ENCODE data around the gene PTPRO.

Gene PTPRO

GRCh38 chr12:15334225-15334624, 11.9 kb downstream of the PTPRO start:
- Histone ChIP-seq H3K4me3 (IDR thresholded peaks at IDR 0.05; ENCODE audit: insufficient read depth, low read depth, low read length) (no peak overlapping the region), H4K20me1 (ENCODE audit: insufficient read depth) (no peaks in the 10 kb centered on the region), H3K36me3 (ENCODE audit: insufficient read depth) (no peaks in the 10 kb centered on the region), H3K9ac (no peak overlapping the region), H2AFZ (ENCODE audit: low read depth) (no peak overlapping the region), H3K27me3 (ENCODE audit: insufficient read depth, low read depth) (no peaks in the 10 kb centered on the region), H3K4me1 (ENCODE audit: low read depth, poor library complexity, severe bottlenecking) (no peaks in the 10 kb centered on the region), H3K79me2 (ENCODE audit: insufficient read depth, low read depth) (no peaks in the 10 kb centered on the region), H3K27ac (no peak overlapping the region), H3K4me2 (no peak overlapping the region)
- TF ChIP-seq CTCF (conservative IDR thresholded peaks at IDR 0.05; ENCODE audit: low read depth, low read length), result no peak

DNA sequence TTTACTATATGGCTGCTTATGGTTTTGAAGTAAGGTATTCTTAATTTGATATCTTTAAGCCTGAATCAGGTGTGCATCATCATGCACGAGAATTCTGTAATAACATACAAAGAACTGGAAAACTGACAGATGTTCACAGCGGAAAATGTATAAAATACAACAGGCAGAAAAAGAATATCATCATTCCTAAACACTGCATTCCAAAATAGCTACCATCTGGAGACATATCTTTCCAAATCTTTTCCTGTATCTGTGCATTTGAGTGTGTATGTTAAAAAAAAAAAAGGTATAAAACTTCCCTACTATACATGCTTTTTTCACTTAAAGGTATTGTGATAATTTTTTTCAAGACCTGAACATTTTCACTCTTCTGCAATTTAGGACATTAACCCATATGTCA, 13.7 kb downstream of the PTPRO start:
- H3K79me2 ChIP-seq (ENCODE audit: insufficient read depth, low read depth), result no peaks in the 10 kb centered on the region
- H3K27me3 ChIP-seq (ENCODE audit: insufficient read depth, low read depth), result no peaks in the 10 kb centered on the region
- no peak overlapping the region for H3K27ac ChIP-seq
- H3K9ac ChIP-seq, result no peak overlapping the region
- H2AFZ ChIP-seq (ENCODE audit: low read depth), result no peak overlapping the region
- no peak overlapping the region for H3K4me2 ChIP-seq
- H4K20me1 ChIP-seq (ENCODE audit: insufficient read depth), result no peaks in the 10 kb centered on the region
- H3K36me3 ChIP-seq (ENCODE audit: insufficient read depth), result no peaks in the 10 kb centered on the region
- no peak overlapping the region for H3K4me3 ChIP-seq (IDR thresholded peaks at IDR 0.05; ENCODE audit: insufficient read depth, low read depth, low read length)
- no peak for TF ChIP-seq CTCF (conservative IDR thresholded peaks at IDR 0.05; ENCODE audit: low read depth, low read length)
- no peaks in the 10 kb centered on the region for H3K4me1 ChIP-seq (ENCODE audit: low read depth, poor library complexity, severe bottlenecking)

DNA sequence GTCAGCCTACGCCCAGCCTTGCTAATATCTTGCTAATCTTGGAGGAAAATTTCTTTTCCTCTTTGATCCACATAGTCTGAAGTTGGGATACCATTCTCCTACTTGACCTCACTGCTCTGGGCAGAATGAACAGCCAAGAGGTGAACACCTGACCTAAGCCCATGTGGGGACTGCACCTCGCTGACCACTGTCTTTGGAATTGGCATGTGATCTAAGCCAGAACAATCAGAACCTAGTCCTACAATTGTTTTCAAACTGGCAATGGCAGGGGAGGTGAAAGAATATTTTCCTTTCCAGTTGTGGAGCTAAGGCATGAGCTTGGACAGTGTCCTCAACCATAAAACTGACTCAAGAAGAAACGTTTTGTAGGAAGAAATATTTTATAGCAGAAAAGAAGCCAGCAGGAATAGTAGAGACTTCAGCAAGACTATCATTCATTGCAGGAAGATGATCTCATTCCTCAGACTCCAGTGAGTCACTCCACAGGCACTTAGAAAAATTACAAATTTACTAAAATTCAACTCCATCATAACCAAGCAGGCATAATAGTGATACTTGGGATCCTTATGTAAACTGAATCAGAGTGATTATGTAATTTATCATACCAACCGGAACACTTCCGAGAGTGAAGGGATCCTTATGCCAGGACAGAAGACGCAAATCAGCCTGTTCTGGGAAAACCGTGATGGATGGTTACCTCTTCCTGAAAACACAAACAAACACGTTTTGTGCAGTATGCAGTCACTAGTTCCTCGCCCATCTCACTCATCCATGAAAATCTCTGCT, 14.7 kb downstream of the PTPRO start:
- Histone ChIP-seq H4K20me1 (ENCODE audit: insufficient read depth) (no peaks in the 10 kb centered on the region), H3K4me1 (ENCODE audit: low read depth, poor library complexity, severe bottlenecking) (no peaks in the 10 kb centered on the region), H3K36me3 (ENCODE audit: insufficient read depth) (no peaks in the 10 kb centered on the region), H3K4me2 (no peak overlapping the region), H3K27ac (no peak overlapping the region), H3K27me3 (ENCODE audit: insufficient read depth, low read depth) (no peaks in the 10 kb centered on the region), H2AFZ (ENCODE audit: low read depth) (no peak overlapping the region), H3K79me2 (ENCODE audit: insufficient read depth, low read depth) (no peaks in the 10 kb centered on the region), H3K4me3 (IDR thresholded peaks at IDR 0.05; ENCODE audit: insufficient read depth, low read depth, low read length) (no peak overlapping the region), H3K9ac (no peak overlapping the region)
- TF ChIP-seq CTCF (conservative IDR thresholded peaks at IDR 0.05; ENCODE audit: low read depth, low read length), result no peak

DNA sequence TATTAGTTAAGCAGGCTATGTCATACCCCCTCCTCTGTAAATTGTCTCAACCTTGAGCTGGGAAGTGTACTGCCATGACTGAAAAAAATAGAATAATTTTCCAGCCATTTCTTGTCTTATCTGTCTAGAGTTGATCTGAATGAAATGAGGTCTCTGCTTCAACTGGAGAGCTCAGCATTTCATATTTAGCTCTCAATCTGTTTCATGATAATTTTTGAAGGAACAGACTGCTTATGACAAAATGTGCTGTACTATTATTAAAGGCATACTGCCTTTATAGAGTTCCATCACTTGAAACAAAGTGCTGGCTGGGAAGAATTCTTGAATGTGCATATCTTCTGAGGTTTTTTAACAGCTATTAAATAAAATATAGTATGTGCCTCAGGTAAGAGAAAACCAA, 19.1 kb downstream of the PTPRO start:
- Histone ChIP-seq H3K27me3 (ENCODE audit: insufficient read depth, low read depth) (no peaks in the 10 kb centered on the region), H3K9ac (no peak overlapping the region), H3K27ac (no peak overlapping the region), H3K4me1 (ENCODE audit: low read depth, poor library complexity, severe bottlenecking) (no peaks in the 10 kb centered on the region), H2AFZ (ENCODE audit: low read depth) (no peak overlapping the region), H3K4me2 (no peak overlapping the region), H3K36me3 (ENCODE audit: insufficient read depth) (no peaks in the 10 kb centered on the region), H4K20me1 (ENCODE audit: insufficient read depth) (no peaks in the 10 kb centered on the region), H3K79me2 (ENCODE audit: insufficient read depth, low read depth) (no peaks in the 10 kb centered on the region), H3K4me3 (IDR thresholded peaks at IDR 0.05; ENCODE audit: insufficient read depth, low read depth, low read length) (no peak overlapping the region)
- TF ChIP-seq CTCF (conservative IDR thresholded peaks at IDR 0.05; ENCODE audit: low read depth, low read length), result no peak
